ENCODE measurements around the gene BORCS5.
A peak's percentile ranks its signal among the peaks of the same experiment; 100 is the strongest.

The BORCS5 gene

GRCh38 chr12:12502815-12503151 lies 145.9 kb downstream of the BORCS5 start:
- Histone ChIP-seq H3K4me3 (ENCODE audit: insufficient read length, low read depth) (no peak overlapping the region), H3K27me3 (ENCODE audit: insufficient read depth, insufficient read length) (no peaks in the 10 kb centered on the region), H3K4me1 (ENCODE audit: insufficient read depth, insufficient read length) (peaks cover 3% of the 10 kb centered on the region), H3K36me3 (ENCODE audit: insufficient read depth, insufficient read length, low read length) (peaks cover 21% of the 10 kb centered on the region), H3K9ac (ENCODE audit: insufficient read length, low read depth) (no peak overlapping the region), H3K9me3 (ENCODE audit: insufficient read depth, low read length) (no peaks in the 10 kb centered on the region)
- TF ChIP-seq SUZ12 (IDR thresholded peaks at IDR 0.05; ENCODE audit: extremely low read depth, insufficient read depth, insufficient read length), result no peak
- TF ChIP-seq ZNF274 (IDR thresholded peaks at IDR 0.05; ENCODE audit: low read depth, low read length), result no peak
- TF ChIP-seq YY1 (IDR thresholded peaks at IDR 0.05; ENCODE audit: insufficient read depth, insufficient read length), result no peak
- DNase-seq (ENCODE audit: low read depth, low spot score), result no peak

- Histone ChIP-seq H3K4me3 (ENCODE audit: insufficient read length, low read depth) (no peak overlapping the region), H3K27me3 (ENCODE audit: insufficient read depth, insufficient read length) (no peaks in the 10 kb centered on the region), H3K9ac (ENCODE audit: insufficient read length, low read depth) (no peak overlapping the region), H3K4me1 (ENCODE audit: insufficient read depth, insufficient read length) (peaks cover 3% of the 10 kb centered on the region), H3K36me3 (ENCODE audit: insufficient read depth, insufficient read length, low read length) (peaks cover 20% of the 10 kb centered on the region), H3K9me3 (ENCODE audit: insufficient read depth, low read length) (no peaks in the 10 kb centered on the region)
- TF ChIP-seq SUZ12 (IDR thresholded peaks at IDR 0.05; ENCODE audit: extremely low read depth, insufficient read depth, insufficient read length) (no peak), YY1 (IDR thresholded peaks at IDR 0.05; ENCODE audit: insufficient read depth, insufficient read length) (no peak), ZNF274 (IDR thresholded peaks at IDR 0.05; ENCODE audit: low read depth, low read length) (no peak)
- DNase-seq (ENCODE audit: low read depth, low spot score), result peak; percentile 64
Observed at GRCh38 chr12:12503384-12504078, 146.7 kb downstream of the BORCS5 start.

GRCh38 chr12:12505544-12506495 lies 148.9 kb downstream of the BORCS5 start:
- Histone ChIP-seq H3K4me1 (ENCODE audit: insufficient read depth, insufficient read length) (peaks cover 3% of the 10 kb centered on the region), H3K9me3 (ENCODE audit: insufficient read depth, low read length) (no peaks in the 10 kb centered on the region), H3K9ac (ENCODE audit: insufficient read length, low read depth) (no peak overlapping the region), H3K36me3 (ENCODE audit: insufficient read depth, insufficient read length, low read length) (peaks cover 5% of the 10 kb centered on the region), H3K27me3 (ENCODE audit: insufficient read depth, insufficient read length) (no peaks in the 10 kb centered on the region), H3K4me3 (ENCODE audit: insufficient read length, low read depth) (no peak overlapping the region)
- DNase-seq (ENCODE audit: low read depth, low spot score), result no peak
- TF ChIP-seq SUZ12 (IDR thresholded peaks at IDR 0.05; ENCODE audit: extremely low read depth, insufficient read depth, insufficient read length) (no peak), YY1 (IDR thresholded peaks at IDR 0.05; ENCODE audit: insufficient read depth, insufficient read length) (no peak), ZNF274 (IDR thresholded peaks at IDR 0.05; ENCODE audit: low read depth, low read length) (no peak)

GRCh38 chr12:12506496-12506890 lies 149.6 kb downstream of the BORCS5 start:
- Histone ChIP-seq H3K9me3 (ENCODE audit: insufficient read depth, low read length) (no peaks in the 10 kb centered on the region), H3K9ac (ENCODE audit: insufficient read length, low read depth) (no peak overlapping the region), H3K27me3 (ENCODE audit: insufficient read depth, insufficient read length) (no peaks in the 10 kb centered on the region), H3K4me3 (ENCODE audit: insufficient read length, low read depth) (no peak overlapping the region), H3K4me1 (ENCODE audit: insufficient read depth, insufficient read length) (peaks cover 3% of the 10 kb centered on the region), H3K36me3 (ENCODE audit: insufficient read depth, insufficient read length, low read length) (peaks cover 6% of the 10 kb centered on the region)
- TF ChIP-seq SUZ12 (IDR thresholded peaks at IDR 0.05; ENCODE audit: extremely low read depth, insufficient read depth, insufficient read length) (no peak), ZNF274 (IDR thresholded peaks at IDR 0.05; ENCODE audit: low read depth, low read length) (no peak), YY1 (IDR thresholded peaks at IDR 0.05; ENCODE audit: insufficient read depth, insufficient read length) (no peak)
- no peak for DNase-seq (ENCODE audit: low read depth, low spot score)

GRCh38 chr12:12507121-12507520 lies 150.2 kb downstream of the BORCS5 start:
- Histone ChIP-seq H3K9ac (ENCODE audit: insufficient read length, low read depth) (no peak overlapping the region), H3K36me3 (ENCODE audit: insufficient read depth, insufficient read length, low read length) (peaks cover 9% of the 10 kb centered on the region), H3K4me3 (ENCODE audit: insufficient read length, low read depth) (no peak overlapping the region), H3K4me1 (ENCODE audit: insufficient read depth, insufficient read length) (peaks cover 3% of the 10 kb centered on the region), H3K27me3 (ENCODE audit: insufficient read depth, insufficient read length) (no peaks in the 10 kb centered on the region), H3K9me3 (ENCODE audit: insufficient read depth, low read length) (no peaks in the 10 kb centered on the region)
- TF ChIP-seq ZNF274 (IDR thresholded peaks at IDR 0.05; ENCODE audit: low read depth, low read length) (no peak), YY1 (IDR thresholded peaks at IDR 0.05; ENCODE audit: insufficient read depth, insufficient read length) (no peak), SUZ12 (IDR thresholded peaks at IDR 0.05; ENCODE audit: extremely low read depth, insufficient read depth, insufficient read length) (no peak)
- no peak for DNase-seq (ENCODE audit: low read depth, low spot score)

GRCh38 chr12:12508612-12509011 lies 151.7 kb downstream of the BORCS5 start:
- peaks cover 3% of the 10 kb centered on the region for H3K4me1 ChIP-seq (ENCODE audit: insufficient read depth, insufficient read length)
- H3K4me3 ChIP-seq (ENCODE audit: insufficient read length, low read depth), result no peak overlapping the region
- H3K36me3 ChIP-seq (ENCODE audit: insufficient read depth, insufficient read length, low read length), result peaks cover 12% of the 10 kb centered on the region
- no peaks in the 10 kb centered on the region for H3K27me3 ChIP-seq (ENCODE audit: insufficient read depth, insufficient read length)
- no peaks in the 10 kb centered on the region for H3K9me3 ChIP-seq (ENCODE audit: insufficient read depth, low read length)
- DNase-seq (ENCODE audit: low read depth, low spot score), result no peak
- TF ChIP-seq ZNF274 (IDR thresholded peaks at IDR 0.05; ENCODE audit: low read depth, low read length) (no peak), YY1 (IDR thresholded peaks at IDR 0.05; ENCODE audit: insufficient read depth, insufficient read length) (no peak), SUZ12 (IDR thresholded peaks at IDR 0.05; ENCODE audit: extremely low read depth, insufficient read depth, insufficient read length) (no peak)
- no peak overlapping the region for H3K9ac ChIP-seq (ENCODE audit: insufficient read length, low read depth)

GRCh38 chr12:12510141-12510540 lies 153.3 kb downstream of the BORCS5 start:
- Histone ChIP-seq H3K9ac (ENCODE audit: insufficient read length, low read depth) (no peak overlapping the region), H3K4me1 (ENCODE audit: insufficient read depth, insufficient read length) (peaks cover 3% of the 10 kb centered on the region)

More at GRCh38 chr12:12510141-12510540, 153.3 kb downstream of the BORCS5 start:
- Histone ChIP-seq H3K9me3 (ENCODE audit: insufficient read depth, low read length) (no peaks in the 10 kb centered on the region), H3K27me3 (ENCODE audit: insufficient read depth, insufficient read length) (no peaks in the 10 kb centered on the region), H3K36me3 (ENCODE audit: insufficient read depth, insufficient read length, low read length) (peaks cover 18% of the 10 kb centered on the region), H3K4me3 (ENCODE audit: insufficient read length, low read depth) (no peak overlapping the region)
- no peak for DNase-seq (ENCODE audit: low read depth, low spot score)
- no peak for TF ChIP-seq YY1 (IDR thresholded peaks at IDR 0.05; ENCODE audit: insufficient read depth, insufficient read length)
- no peak for TF ChIP-seq SUZ12 (IDR thresholded peaks at IDR 0.05; ENCODE audit: extremely low read depth, insufficient read depth, insufficient read length)
- no peak for TF ChIP-seq ZNF274 (IDR thresholded peaks at IDR 0.05; ENCODE audit: low read depth, low read length)

Measured in NT2/D1 (cell line).